ENCODE measurements around the gene GPT2. TPM values are rescaled to one million over a fixed set of nuclear protein-coding genes. Genes with fewer than 3 reads are reported as not detected.

The GPT2 gene, protein sequence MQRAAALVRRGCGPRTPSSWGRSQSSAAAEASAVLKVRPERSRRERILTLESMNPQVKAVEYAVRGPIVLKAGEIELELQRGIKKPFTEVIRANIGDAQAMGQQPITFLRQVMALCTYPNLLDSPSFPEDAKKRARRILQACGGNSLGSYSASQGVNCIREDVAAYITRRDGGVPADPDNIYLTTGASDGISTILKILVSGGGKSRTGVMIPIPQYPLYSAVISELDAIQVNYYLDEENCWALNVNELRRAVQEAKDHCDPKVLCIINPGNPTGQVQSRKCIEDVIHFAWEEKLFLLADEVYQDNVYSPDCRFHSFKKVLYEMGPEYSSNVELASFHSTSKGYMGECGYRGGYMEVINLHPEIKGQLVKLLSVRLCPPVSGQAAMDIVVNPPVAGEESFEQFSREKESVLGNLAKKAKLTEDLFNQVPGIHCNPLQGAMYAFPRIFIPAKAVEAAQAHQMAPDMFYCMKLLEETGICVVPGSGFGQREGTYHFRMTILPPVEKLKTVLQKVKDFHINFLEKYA
- total RNA-seq: 10.6 and 10.7 TPM in 2 replicates

DNA sequence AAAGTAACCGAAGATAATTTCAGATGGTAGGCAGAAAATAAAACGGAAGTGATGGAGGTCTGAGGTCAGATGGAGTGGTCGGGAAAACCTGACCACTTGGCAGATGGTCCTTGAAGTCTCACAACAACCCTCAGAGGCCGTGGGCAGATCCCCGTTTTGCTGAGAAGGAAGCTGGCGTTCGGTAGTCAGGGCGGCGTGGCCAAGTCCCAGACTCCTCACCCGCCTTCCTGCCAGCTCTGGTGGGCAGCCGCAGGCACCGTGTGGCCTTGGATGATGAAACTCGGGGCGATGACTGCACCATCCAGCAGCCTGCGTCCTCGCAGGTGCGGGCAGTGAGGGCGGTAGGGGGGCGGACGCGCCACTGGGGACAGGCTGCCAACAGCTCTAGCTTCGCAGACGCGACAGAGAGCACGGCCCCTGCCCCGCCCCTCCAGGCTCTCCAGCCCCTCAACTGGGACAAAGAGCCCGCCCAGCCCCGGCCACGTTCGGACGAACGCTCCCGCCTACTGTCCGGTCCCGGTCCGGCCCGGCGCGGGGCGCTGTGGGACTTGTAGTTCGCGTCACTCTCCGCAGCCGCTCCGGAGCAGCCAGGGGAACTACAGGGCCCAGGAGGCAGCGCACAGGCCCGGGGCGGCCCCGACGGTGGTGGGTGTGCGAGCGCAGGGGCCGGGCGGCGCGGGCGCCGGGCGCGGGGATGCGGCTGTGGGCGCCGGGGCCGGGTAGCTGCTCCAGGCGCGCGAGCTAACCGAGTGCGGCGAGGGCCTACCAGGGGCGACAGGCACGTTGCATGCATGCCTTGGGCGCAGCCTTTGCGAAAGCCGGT, at the start of gene GPT2:
TSS of gene GPT2 (plus strand) at position 673 of the 823 bp plus-strand sequence. CDS start 354 bp downstream, outside the sequence.

DNA sequence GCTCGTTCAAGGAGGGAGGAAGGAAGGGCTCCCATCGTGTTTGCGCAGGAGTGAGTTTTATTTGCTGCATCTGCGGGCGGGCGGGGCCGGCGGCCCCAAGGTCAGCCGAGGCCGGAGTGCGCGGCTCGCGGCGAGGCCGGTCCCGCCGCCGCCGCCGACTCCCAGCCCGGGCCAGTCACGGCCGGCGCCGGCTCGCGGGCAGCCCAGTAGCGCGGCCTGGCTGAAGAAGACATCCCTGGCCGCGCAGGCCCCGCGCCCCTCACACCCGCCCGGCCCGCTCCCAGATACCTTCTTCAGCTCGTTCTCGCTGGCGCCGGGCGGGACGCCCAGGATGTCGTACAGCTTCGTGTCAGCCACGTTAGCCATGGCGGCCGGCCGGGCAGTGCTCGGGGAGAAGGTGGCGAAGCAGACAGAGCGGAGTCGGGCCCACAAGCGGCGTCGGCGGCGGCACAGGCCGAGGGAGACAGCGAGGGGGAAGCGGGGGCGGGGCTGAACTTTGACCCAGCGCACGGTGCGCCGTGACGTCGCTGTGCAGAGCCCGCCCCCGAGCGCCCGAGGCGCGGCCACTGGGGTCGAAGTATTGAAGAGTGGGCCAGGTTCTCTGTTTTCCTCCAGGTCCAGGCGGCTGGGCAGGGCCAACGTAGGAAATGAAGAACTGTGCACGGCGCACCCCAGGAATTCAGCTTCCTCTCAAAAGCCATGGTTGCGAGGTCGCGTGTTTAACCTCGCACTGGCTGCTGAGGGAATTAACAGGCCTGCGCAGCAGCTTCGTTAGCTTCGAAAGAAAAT, 89.2 kb downstream of the GPT2 start, which contains the start of gene DNAJA2:
TSS of gene DNAJA2 (minus strand) at position 468 of the 789 bp plus-strand sequence. CDS start at position 366, 102 bp downstream.

Small RNA genes lying within 50 kb of the gene (small RNA-seq; reads per million reads assigned to genes)
- not detected for gene AC007225.2

Other genes starting within 250 kb of the GPT2 start
- gene VPS35, start 195.2 kb upstream of the GPT2 start, total RNA-seq: 199 and 225 TPM in 2 replicates
- 25.9 and 26.0 TPM in 2 replicates for gene ORC6, start 194.7 kb upstream of the GPT2 start, total RNA-seq
- under 0.01 and 0.13 TPM in 2 replicates for gene MYLK3, start 136.0 kb upstream of the GPT2 start, total RNA-seq
- gene C16orf87, start 53.2 kb upstream of the GPT2 start, total RNA-seq: 8.0 and 10.1 TPM in 2 replicates
- gene DNAJA2, start 89.3 kb downstream of the GPT2 start, total RNA-seq: 88.3 and 97.9 TPM in 2 replicates

All from thoracic aorta endothelial cell (primary cell).